Thyroid gland (tissue), 4 donors: Measurements from ENCODE around the gene ABI3BP.

Experiments
- POLR2A ChIP-seq, 2 donors: fragments of 450-650 bp; IDR thresholded peaks; one replicate each; pipeline ENCODE4 v1.6.1; 2017; ENCODE audit warnings: antibody characterized with exemption in 2 of 2, mild to moderate bottlenecking in 2 of 2, moderate library complexity in 1 of 2
- TF ChIP-seq, protein P1 (sequence below), 6 experiments: fragments of 200-600 bp in 3 of 6; fragments of 450-650 bp in 3 of 6; sonication (generic) in 3 of 6; IDR thresholded peaks; one replicate each; pipeline ENCODE4 v1.5.1; 2016 to 2019; ENCODE audit warnings: antibody characterized with exemption in 6 of 6, mild to moderate bottlenecking in 2 of 6, inconsistent platforms in 1 of 6, moderate library complexity in 1 of 6

DNA sequence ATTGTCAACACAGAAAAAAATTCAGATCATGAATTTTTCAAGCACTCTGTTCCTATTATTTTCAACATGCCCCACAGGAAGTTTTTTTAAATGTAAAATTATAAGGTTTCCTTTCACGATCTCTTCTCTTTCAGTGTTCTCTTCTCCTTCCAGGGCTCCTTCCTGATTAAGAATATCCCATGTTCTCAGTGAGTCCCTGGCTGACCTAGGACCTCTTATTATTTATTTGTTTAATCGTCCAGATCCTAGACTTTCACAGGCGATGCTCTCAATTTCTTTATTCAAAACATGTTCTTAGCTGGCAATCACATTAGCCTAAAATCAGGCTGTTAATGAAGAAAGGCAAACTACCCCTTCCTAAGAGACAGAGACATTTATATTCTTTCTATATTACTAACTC, 124.3 kb downstream of the ABI3BP start:
- TF ChIP-seq, protein P1, sequence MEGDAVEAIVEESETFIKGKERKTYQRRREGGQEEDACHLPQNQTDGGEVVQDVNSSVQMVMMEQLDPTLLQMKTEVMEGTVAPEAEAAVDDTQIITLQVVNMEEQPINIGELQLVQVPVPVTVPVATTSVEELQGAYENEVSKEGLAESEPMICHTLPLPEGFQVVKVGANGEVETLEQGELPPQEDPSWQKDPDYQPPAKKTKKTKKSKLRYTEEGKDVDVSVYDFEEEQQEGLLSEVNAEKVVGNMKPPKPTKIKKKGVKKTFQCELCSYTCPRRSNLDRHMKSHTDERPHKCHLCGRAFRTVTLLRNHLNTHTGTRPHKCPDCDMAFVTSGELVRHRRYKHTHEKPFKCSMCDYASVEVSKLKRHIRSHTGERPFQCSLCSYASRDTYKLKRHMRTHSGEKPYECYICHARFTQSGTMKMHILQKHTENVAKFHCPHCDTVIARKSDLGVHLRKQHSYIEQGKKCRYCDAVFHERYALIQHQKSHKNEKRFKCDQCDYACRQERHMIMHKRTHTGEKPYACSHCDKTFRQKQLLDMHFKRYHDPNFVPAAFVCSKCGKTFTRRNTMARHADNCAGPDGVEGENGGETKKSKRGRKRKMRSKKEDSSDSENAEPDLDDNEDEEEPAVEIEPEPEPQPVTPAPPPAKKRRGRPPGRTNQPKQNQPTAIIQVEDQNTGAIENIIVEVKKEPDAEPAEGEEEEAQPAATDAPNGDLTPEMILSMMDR (IDR thresholded peaks at IDR 0.05), result no peak
- no peak for TF ChIP-seq POLR2A (IDR thresholded peaks at IDR 0.05)
